GM12865 (cell line): ENCODE results near the gene RFTN1.

ENCODE experiments used
- DNase-seq: peaks from one replicate; pipeline ENCODE4 v3.0.0; 2010; ENCODE audit warnings: low read depth
- H3K4me3 ChIP-seq: 2 replicates; pipeline ENCODE4 v1.5.1; 2011; ENCODE audit warnings: mild to moderate bottlenecking, low read depth, low read length, control low read depth
- CTCF ChIP-seq: IDR thresholded peaks from 2 replicates; pipeline ENCODE4 v1.5.1; 2011; ENCODE audit warnings: low read length, control low read depth, low read depth, inconsistent platforms; ENCODE audit not compliant: insufficient read depth; ENCODE audit errors: missing control alignments

Gene RFTN1

GRCh38 chr3:16460273-16460672, 53.2 kb downstream of the RFTN1 start:
- no peak for TF ChIP-seq CTCF
- no peak overlapping the region for H3K4me3 ChIP-seq
- DNase-seq = no peak

- H3K4me3 ChIP-seq = no peak overlapping the region
- no peak for TF ChIP-seq CTCF
- DNase-seq = no peak
These were observed 56.6 kb downstream of the RFTN1 start for GRCh38 chr3:16456784-16457415.

- H3K4me3 ChIP-seq = no peak overlapping the region
- no peak for TF ChIP-seq CTCF
- DNase-seq = no peak
These were observed 57.5 kb downstream of the RFTN1 start for GRCh38 chr3:16455966-16456365.

- no peak for DNase-seq
- no peak for TF ChIP-seq CTCF
- H3K4me3 ChIP-seq = no peak overlapping the region
These were observed 58.5 kb downstream of the RFTN1 start for GRCh38 chr3:16455001-16455400.

GRCh38 chr3:16452261-16452660, 61.2 kb downstream of the RFTN1 start:
- no peak for DNase-seq
- TF ChIP-seq CTCF = no peak
- no peak overlapping the region for H3K4me3 ChIP-seq

GRCh38 chr3:16449369-16449768, 64.1 kb downstream of the RFTN1 start:
- H3K4me3 ChIP-seq = no peak overlapping the region
- no peak for DNase-seq
- TF ChIP-seq CTCF = no peak

- no peak for TF ChIP-seq CTCF
- DNase-seq = no peak
- no peak overlapping the region for H3K4me3 ChIP-seq
These were observed 64.8 kb downstream of the RFTN1 start for GRCh38 chr3:16448639-16449070.
